Cardiac septum (tissue), 1 donor: ENCODE results near the gene DAB1. TPM values are rescaled to one million over a fixed set of nuclear protein-coding genes. Genes with fewer than 3 reads are reported as not detected.

Experiments used
- DNase-seq: peaks from one replicate; pipeline ENCODE4 v3.0.0-alpha.2; 2020; ENCODE audit warnings: low spot score
- intact Hi-C: fragments of 100-400 bp; cut with DNase I; formaldehyde crosslinking; loops from one replicate; pipeline ENCODE4 v1.14.0; 2022
- total RNA-seq: library from RNA; stranded (reverse); fragmentation: NEBNext Ultra II Directional; extraction: Animal tissue kit (Norgen Biotek cat#: 25700); gene quantifications from one replicate; pipeline ENCODE4 v1.2.1, GENCODE V29; 2021
- donor health status: DM: no; HTN: no; CAD: no.

The DAB1 gene
- total RNA-seq, 1 donor from 2014 or later = 2.0 TPM

DNA sequence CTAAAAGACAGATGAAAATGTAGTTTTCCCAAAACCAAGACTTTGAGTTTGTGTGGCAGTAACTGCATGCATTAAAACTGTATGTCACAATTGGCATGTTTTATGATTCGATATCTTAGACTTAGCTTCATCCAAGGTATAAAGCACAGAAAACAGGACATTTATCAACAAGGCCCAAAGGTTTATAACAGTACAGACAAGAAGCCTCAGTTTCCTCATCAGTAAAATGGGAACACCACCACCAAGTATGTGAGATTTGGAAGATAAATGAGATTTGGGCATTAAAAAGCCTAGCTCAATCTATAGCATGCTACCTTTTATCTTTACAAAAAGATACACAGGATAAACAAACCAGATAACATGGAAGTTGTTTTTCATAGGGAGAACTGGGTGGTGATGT lies 128.5 kb downstream of the DAB1 start:
- intact Hi-C loops = no loop called here
- no peak for DNase-seq

DNA sequence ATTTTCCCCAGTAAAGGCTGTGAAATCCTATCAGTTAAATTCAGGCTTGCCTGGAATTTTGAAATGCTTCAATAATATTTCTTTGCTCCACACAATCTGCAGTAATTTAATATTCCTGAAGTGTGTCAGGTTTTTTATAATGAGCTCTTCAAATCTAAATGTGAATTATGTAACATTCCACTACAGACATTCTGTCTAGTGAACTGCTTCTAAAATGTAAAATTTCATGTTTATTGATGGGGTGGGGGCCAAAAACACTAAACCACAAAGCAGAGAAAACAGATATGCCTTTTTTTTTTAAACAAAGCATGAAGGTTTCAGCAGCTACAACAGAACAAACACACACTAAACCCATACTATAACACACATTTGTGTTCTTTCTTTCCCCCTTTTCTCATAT lies 129.7 kb downstream of the DAB1 start:
- no peak for DNase-seq
- intact Hi-C loops = no loop called here

DNA sequence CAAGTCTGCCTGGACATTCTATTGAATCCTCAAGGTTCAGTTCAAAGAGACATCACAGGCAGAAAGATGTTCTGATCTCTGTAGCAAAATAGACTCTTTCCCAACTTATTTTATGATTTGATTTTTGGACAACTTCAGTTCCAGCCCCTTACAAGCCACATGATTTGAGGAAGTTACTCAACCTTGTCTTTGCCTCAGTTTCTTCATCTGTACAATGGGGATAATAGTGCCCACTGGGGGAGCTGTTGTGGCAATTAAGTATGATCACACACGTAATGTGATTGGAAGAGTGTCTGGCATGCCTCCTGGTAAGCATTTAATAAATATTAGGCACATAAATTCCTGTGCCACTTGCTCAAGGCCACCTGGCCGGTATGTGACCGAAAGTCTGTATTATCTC lies 130.6 kb downstream of the DAB1 start:
- DNase-seq = no peak
- intact Hi-C loops = no loop called here

- DNase-seq = no peak
- intact Hi-C loops = no loop called here
Measured at GRCh38 chr1:57289781-57290180, 134.1 kb downstream of the DAB1 start.

DNA sequence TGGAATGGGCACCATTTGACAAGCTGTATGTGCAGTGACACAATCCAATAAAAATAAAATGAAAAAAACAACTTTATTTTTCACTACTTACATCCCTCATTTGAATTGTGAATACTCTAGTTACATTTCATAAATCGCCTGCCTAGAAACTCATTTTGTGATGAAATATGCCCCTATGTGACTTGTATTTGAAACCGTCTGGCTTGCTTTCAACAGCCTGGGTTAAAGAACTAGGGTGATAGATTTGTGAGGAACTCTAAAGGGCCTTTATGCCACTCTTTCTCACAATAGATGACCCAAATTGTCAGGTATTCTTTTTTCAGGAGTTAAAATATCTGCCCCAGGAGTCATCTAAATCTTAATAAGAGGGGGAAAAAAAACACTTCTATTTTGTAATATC lies 137.9 kb downstream of the DAB1 start:
- intact Hi-C loops = no loop called here
- DNase-seq = no peak

GRCh38 chr1:57282411-57282810 lies 141.4 kb downstream of the DAB1 start:
- no peak for DNase-seq
- intact Hi-C loops = no loop called here

- DNase-seq = no peak
- intact Hi-C loops = no loop called here
Measured at GRCh38 chr1:57281324-57281723, 142.5 kb downstream of the DAB1 start.

GRCh38 chr1:57279909-57280666 lies 143.8 kb downstream of the DAB1 start:
- DNase-seq = no peak
- intact Hi-C loops = no loop called here

- no peak for DNase-seq
- intact Hi-C loops = no loop called here
Measured at GRCh38 chr1:57278558-57278957, 145.3 kb downstream of the DAB1 start.

GRCh38 chr1:57277681-57278080 lies 146.2 kb downstream of the DAB1 start:
- no peak for DNase-seq
- intact Hi-C loops = no loop called here

GRCh38 chr1:57276918-57277317 lies 146.9 kb downstream of the DAB1 start:
- intact Hi-C loops = no loop called here
- DNase-seq = no peak

- no peak for DNase-seq
- intact Hi-C loops = no loop called here
Measured at GRCh38 chr1:57272601-57273000, 151.3 kb downstream of the DAB1 start.

GRCh38 chr1:57272150-57272549 lies 151.7 kb downstream of the DAB1 start:
- no peak for DNase-seq
- intact Hi-C loops = no loop called here

- no peak for DNase-seq
- intact Hi-C loops = no loop called here
Measured at GRCh38 chr1:57270927-57271698, 152.7 kb downstream of the DAB1 start.

GRCh38 chr1:57269630-57270225 lies 154.1 kb downstream of the DAB1 start:
- intact Hi-C loops = no loop called here

GRCh38 chr1:57265104-57265503 lies 158.8 kb downstream of the DAB1 start:
- no peak for DNase-seq
- intact Hi-C loops = no loop called here

More at GRCh38 chr1:57269630-57270225, 154.1 kb downstream of the DAB1 start:
- DNase-seq = no peak

DNA sequence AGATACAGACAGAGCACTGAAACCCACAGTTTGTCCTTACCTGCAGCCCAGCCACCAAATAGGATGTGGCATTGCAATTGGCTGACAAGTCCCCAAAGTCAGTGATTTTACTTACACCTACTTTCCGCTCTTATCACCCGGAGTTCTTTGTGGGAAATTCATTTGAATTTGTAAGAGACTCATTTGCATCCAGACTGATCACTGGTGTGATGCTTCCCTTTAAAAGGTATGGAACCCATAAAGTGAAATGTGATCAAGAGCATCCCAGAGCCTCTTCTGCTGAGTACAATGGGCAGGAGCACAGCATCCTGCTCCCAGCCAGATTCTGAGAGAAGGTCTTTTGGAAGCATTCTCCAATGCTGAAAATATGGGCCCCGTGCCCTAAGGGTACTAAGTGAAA lies 161.4 kb downstream of the DAB1 start:
- intact Hi-C loops = no loop called here
- no peak for DNase-seq

GRCh38 chr1:57258557-57259325 lies 165.1 kb downstream of the DAB1 start:
- DNase-seq = no peak
- intact Hi-C loops = no loop called here

GRCh38 chr1:57255945-57256344 lies 167.9 kb downstream of the DAB1 start:
- intact Hi-C loops = no loop called here
- DNase-seq = no peak

DNA sequence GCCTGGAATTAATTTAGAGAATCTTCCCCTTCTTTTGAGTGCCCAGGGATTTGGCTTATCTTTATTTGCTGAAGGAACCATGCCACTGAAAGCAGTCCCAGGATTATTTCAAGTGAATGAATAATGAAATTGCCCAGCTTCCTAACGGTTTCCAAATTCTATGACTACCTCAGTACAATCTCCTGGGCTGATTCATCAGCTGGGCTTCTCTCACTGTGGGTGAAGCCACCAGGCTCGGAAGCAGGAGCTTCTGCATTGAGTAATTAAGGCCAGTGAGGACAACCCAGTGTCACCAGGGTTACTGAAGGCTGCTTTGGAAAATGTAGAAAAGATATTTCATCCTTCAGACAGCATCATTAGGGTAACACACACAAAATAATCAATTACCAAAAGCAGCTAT lies 169.8 kb downstream of the DAB1 start:
- intact Hi-C loops = no loop called here
- no peak for DNase-seq
